Esophagus muscularis mucosa (tissue), 2 donors: ENCODE data around the gene PCSK6.

ENCODE experiments used
- POLR2A ChIP-seq: fragments of 450-650 bp; IDR thresholded peaks from one replicate; pipeline ENCODE4 v1.6.1; 2017; ENCODE audit warnings: antibody characterized with exemption, moderate library complexity, mild to moderate bottlenecking, low read depth
- POLR2AphosphoS5 ChIP-seq, 2 donors: sonication (generic); formaldehyde crosslinking; IDR thresholded peaks; one replicate each; pipeline ENCODE4 v1.6.1; 2017; ENCODE audit warnings: antibody characterized with exemption in 2 of 2

- TF ChIP-seq POLR2AphosphoS5 (IDR thresholded peaks at IDR 0.05) (no peak), POLR2A (no peak)
Measured at GRCh38 chr15:101295607-101296161, 193.8 kb downstream of the PCSK6 start.
